Lower leg skin (tissue), 3 donors: ENCODE results near the gene ITPA.

ENCODE experiments used
- POLR2A ChIP-seq, 2 donors: fragments of 450-650 bp; IDR thresholded peaks; one replicate each; pipeline ENCODE4 v1.6.1; 2016 to 2017; ENCODE audit warnings: antibody characterized with exemption in 2 of 2, mild to moderate bottlenecking in 1 of 2, moderate library complexity in 1 of 2
- TF ChIP-seq, protein P1 (sequence below), 3 donors: fragments of 450-650 bp; IDR thresholded peaks; one replicate each; pipeline ENCODE4 v1.5.1; 2016; ENCODE audit warnings: antibody characterized with exemption in 3 of 3, mild to moderate bottlenecking in 3 of 3, moderate library complexity in 2 of 3

DNA sequence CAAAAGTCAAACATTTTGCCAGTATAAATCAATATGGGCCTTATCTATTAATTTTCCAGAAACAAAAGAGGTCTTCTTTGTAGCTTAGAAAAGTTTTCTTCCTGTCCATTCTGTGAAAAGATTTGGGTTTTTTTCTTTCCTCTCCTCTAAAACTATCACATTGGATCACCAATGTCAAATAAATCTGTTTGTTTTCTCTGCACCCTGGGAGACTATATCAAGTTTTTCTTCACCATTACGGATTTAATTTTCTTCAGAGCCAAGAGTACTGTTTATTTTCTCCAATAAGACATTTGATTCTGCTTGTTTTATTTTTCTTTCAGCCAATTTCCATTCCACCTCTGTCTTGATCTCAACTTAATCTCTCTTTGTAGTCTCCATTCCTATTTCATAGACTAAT, 34.0 kb upstream of the ITPA start:
- TF ChIP-seq, protein P1, sequence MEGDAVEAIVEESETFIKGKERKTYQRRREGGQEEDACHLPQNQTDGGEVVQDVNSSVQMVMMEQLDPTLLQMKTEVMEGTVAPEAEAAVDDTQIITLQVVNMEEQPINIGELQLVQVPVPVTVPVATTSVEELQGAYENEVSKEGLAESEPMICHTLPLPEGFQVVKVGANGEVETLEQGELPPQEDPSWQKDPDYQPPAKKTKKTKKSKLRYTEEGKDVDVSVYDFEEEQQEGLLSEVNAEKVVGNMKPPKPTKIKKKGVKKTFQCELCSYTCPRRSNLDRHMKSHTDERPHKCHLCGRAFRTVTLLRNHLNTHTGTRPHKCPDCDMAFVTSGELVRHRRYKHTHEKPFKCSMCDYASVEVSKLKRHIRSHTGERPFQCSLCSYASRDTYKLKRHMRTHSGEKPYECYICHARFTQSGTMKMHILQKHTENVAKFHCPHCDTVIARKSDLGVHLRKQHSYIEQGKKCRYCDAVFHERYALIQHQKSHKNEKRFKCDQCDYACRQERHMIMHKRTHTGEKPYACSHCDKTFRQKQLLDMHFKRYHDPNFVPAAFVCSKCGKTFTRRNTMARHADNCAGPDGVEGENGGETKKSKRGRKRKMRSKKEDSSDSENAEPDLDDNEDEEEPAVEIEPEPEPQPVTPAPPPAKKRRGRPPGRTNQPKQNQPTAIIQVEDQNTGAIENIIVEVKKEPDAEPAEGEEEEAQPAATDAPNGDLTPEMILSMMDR (IDR thresholded peaks at IDR 0.05), result no peak
- no peak for TF ChIP-seq POLR2A (IDR thresholded peaks at IDR 0.05)
